Inflammatory macrophage treated with lipopolysaccharide for 4 hours (primary cell): ENCODE measurements around the gene XPO5.

Source experiments
- DNase-seq: peaks from one replicate; pipeline ENCODE4 v3.0.0-alpha.2; 2020

Gene XPO5

DNA sequence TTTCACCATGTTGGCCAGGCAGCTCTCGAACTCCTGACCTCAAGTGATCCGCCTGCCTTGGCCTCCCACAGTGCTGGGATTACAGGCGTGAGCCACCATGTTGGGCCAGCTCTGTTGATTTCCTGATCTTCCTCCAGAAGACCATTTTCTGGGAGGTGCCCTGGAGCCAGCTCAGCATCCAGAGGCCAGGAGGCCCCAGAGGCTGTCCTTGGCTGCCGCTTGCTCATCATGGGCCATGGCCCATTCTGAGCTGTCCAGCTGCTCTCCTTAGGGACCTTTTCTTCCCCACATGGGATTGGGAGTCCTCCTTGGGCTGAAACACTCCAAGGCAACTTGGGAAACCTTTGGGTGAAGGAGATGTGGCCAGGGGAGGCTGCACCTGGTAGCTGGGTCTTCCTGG, 81.1 kb downstream of the XPO5 start:
- no peak for DNase-seq

DNA sequence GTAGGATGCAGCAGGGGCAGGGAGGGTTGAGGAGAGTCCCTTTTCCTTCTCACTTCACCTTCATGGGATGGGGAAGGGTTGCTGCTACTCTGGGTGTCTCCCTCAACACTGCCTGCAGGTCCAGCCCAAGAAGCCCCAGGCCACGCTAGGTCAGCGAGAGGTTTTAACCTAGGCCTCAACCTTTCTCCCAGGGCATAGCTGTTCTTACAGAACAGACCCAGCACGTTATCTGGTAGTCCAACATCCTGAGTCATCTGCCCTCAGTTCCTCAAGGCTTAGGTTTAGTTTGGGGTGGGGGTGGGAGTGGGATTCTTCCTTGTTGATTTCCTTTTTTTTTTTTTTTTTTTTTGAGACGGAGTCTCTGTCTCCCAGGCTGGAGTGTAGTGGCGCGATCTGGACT, 81.5 kb downstream of the XPO5 start:
- DNase-seq = no peak

DNA sequence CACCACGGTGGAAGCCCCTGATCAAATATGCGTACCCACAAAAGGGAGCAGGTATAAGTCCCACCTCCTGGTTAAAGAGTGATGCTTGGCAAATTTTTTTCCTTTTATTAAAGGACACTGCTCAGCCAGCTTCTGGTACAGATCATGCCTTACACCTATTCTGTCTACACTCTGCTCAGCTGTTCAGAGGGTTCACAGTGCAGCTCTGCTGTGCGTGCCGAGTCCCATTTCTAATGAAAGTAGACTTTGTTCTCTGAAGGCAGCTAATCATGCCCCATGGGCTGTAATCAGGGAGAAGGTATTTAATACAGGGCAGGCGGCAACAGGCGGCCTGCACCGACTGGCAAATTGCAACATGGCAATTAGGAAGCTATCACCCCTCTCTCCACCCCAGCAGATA, 82.0 kb downstream of the XPO5 start:
- DNase-seq = no peak

DNA sequence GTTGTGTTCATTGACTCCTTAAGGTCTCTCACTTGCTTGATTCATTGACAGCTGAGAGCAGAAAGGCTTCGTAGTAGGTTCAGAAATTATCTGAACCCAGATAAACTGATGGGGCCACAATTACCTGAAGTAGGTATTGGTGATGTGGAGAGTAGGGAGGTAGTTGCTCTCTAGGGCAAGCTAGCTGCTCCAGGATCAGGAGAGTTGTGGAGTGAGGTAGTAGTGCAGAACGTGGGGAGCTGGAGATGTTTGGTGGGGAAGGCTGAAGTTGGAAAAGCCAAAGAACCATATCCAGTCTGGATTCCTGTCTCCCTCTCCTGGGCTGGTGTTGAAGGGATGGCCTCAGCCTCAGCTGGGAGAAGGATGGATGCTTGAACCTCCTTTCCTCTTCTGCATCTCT, 82.6 kb downstream of the XPO5 start:
- DNase-seq = no peak

DNA sequence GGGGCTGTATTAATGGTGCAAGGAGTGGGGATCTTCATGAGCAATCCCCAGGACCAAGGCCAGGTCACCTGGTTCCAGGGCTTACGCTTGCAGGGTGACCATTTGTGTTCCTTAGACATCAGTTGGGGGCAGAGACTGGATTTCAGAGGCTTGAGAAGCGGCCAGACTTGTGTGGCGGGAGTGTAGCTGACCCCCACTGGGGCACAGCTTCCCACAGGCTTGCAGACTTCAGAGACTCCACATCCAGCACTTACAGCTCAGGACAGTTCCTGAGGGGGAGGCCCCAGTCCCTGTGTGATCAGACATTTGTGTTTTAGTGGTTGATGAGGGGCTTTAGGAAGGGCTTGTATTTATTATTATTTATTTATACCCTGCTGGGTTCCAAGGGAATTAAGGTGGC, 83.2 kb downstream of the XPO5 start:
- no peak for DNase-seq

DNA sequence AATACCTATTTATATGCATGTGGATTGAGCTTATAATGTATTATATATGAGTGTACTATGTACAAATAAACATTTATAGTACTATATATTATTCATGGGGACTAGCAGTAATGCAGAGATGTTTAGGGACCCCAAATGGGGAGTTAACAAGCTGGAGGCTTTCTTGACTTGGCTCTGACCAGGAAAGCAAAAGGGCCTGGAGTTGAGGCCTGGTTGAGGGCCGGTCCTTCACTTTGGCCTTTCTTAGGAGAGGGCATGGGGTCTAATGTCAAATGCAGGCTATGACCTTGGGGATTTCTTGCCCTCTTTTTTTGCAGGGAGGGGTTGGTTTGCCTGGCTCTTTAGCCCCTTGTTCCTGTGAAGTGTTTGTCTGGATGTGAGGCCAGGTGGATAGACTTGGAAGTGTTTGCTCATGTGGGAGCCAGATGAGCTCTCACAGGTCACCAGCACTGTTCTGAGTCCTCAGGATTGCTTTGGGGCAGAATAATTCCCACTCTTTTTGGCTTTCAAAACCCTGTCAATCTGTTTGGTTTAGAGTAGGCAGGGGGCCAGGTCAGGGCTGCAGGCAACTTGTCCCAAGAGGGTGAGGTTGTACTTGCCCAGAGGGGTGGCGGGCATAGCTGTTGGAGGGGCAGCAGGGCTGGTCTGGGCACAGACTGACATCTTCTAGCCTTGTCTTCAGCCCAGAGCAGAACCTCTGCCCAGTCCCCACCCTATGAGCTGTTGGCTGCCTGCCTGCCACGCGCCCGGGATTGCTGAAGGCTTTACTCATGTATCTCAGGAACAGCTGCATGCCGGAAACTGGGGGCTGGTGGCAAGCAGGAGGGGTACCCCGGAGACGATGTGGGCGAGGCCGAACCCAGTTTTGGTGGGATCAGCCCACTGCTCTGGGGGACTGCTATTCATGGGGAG, 83.8 kb downstream of the XPO5 start:
- DNase-seq = no peak

DNA sequence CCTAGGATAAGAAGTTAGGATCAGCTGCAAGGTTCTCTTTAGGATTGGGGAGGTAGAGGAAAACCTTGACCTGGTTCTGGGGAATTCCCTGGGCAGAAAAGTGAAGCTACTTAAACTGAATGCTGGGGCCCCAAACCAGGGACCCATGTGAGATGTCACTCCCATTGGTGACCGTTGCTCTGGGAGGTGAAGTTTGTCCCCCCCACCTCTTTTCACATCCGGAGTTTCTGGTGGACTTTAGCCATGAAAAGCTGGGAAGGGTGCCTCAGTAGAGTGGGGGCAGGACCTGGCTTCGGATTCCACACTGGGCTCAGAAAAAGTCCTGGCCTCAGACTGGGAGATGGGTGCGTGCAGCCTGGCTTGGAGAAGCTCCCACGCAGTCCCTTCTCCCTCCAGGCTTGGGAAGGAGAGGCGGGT, 85.3 kb downstream of the XPO5 start:
- no peak for DNase-seq

DNA sequence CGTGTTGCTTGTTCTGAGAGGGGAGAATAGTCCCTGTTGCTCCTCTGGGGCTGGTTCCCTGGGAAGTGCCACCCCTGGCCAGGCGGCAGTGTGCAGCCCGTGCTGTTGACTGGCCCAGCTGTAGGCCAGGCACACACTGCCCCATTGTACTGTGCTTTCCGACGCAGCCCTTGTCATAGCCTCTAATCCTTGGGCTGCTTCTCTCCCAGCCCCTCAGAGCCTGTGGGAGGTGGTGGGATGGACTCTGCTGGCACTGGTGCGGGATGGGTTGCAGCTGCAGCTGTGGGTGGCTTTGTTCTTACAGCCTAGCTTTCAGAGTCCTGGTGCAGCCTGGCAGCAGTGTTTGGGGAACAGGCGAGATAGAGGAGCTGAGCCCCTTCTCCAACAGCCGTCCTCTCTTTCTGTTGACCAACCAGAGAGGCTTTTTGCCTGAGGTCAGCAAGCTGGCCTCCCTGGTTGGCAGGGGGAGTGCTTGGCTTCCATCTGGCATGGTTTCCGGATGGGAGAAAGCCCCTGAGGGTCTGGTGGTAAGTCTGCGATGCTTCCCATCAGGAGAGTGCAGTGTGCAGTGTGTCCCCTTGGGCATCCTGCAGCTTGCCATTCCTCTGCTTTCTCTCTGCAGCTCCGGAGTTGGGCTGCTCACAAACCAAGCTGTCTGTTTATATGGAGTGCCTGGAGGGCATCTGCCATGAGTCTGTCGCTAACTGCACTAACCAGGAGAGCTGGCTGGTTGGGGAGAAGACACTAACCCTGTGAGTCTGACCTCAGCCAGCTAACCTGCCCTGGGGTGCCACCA, 86.4 kb downstream of the XPO5 start:
- no peak for DNase-seq

DNA sequence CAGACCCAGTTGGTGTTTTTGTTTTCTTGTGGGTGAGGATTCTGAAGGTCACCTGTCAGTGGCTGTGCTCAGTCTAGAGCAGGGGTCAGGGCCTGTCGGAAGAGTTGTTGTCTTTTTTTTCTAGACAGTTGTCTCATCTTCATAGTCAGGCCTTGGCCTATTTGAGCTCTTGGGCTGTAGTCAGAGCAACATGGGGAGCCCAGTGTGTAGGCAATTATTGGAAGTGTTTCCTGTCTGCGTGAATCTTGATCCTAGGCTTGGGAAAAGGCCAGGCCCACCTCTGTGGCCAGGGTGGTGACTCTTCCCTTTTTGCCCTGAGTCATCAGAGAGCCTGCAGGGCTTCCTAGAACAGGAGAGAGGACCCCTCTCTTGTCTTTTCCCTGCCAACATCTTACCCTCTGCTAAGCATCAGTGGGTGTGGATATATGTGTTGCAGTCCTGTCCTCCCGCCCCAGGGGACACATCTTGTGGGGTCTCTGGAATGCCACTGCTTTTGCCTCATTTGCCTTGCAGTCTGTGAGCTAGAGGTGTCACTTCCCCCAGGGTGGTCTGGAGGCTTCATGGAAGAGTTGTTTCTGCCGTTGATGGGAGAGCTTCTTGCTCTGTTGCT, 87.1 kb downstream of the XPO5 start:
- DNase-seq = no peak

DNA sequence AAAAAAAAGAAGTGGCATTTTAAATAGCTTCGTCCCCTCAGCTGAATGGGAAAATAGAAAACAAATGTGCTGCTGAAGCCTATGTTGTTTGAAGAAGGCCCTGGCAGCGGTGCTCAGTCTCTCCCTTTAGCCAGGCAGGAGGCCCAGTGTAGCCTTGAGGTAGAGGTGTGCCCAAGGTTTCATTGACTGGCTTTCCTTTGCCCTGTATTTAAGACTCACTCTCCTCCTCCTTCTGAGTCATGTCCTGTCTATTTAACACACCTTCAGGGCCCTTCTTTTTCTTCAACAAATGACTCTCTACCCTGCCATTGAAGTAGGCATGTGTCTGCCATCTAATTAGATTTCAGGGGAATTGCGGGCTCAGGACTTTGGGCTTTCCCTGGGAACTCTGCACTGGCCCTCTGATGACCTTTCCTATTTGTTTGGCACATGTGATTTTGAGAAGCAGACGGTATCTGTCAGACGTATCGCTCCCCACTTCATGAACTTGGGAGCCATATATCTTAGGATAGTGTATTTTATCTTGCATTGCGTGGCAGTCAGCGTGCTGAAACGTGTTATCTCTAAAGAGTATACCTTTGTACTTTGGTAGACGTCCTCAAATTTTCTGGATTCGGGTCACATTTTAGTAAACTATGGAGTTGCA, 94.1 kb downstream of the XPO5 start:
- no peak for DNase-seq

DNA sequence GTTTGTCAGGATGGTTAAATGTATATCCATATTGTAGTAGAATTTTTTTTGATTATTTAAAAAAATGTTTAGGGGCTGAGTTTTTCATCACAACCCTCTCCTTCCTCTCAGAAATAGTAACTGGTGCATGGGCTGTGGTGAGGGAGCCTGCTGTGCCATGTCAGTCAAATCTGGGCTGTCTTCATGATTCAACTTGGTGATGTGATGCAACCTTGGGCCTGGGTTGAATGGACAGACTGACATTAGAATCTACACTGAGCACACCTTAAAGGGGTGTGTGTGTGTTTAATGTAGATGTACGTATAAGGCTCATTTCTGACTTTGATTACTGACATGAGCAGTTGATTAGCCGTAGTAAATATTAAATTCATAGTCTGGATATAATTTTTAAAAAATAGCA, 94.8 kb downstream of the XPO5 start:
- peak; percentile 6 for DNase-seq

DNA sequence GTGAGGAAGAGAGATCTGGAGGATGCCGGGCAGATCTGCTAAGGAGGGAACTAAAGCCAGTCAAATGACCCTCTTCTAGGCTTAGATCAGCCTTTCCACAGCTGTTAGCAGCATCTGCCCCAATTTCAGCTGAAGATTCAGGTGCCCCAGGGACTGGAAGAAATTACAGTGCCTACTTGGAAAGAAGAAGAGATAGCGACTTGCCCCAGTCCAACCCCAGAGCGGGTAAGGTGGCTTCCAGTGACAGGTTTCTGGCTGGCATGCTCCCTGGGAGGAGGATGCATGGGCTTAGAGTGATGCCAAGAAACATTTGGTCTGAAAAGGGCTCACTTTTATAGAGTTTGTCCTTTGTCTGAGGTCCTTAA, 97.8 kb downstream of the XPO5 start:
- DNase-seq = no peak

DNA sequence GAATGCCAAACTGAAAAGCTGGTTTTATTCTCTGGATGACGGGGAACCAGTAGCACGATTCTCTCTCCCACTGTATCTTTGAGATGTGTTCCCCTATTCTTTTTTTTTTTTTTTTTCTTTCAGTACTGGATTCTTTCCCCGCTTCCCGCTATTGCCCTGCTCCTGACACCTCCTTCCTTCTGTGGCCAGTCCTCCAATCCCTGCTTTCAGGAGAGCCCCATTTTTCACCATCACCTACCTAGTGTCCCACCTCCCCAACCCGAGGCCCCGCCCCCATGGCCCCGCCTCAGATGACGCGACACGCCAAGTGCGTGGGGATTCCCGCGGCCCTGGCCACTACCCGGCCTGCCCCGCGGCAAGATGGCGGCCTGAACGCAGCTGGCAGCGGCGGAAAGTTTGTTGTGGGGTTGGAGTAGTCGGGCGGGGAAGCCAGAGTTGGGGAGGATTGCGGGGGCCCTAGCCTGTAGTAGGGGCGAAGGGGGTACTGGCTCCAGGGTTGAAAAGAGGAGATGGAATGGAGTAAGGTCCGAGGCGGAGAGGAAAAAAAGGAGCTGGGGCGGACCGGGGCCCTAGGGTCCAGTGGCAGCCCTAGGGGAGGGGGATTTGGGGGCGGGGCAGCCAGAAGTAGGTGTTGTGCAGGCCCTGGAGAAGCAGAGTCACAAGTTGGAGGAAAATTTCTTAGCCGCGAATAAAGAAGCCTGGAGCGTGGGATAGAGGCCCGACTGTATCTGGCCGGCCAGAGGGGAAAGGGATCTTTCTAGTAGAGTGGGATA, 98.4 kb downstream of the XPO5 start, which contains the start of gene TJAP1:
Gene TJAP1, plus strand, starts transcription at position 336 of the 773 bp plus-strand sequence. CDS start 21,432 bp downstream, outside the sequence.
- peak; percentile 86 for DNase-seq

DNA sequence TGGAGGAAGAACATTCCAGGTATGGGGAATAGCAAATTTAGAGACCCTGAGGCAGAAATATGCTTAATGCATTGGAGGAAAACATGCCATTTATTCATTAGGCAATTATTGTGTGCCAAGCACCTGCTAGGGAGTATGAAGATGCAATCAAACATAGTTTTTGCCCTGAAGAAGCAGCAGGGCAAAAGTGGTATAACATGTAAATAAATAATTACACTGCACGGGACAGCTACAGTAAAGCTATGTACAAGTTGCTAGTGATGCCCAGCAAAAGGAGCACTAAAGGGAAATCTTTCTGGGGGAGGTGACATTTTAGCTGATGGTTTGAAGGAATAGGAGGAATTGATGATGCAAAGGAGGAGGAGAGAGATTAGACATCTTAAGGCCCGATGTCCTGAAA, 99.1 kb downstream of the XPO5 start:
- DNase-seq = no peak

DNA sequence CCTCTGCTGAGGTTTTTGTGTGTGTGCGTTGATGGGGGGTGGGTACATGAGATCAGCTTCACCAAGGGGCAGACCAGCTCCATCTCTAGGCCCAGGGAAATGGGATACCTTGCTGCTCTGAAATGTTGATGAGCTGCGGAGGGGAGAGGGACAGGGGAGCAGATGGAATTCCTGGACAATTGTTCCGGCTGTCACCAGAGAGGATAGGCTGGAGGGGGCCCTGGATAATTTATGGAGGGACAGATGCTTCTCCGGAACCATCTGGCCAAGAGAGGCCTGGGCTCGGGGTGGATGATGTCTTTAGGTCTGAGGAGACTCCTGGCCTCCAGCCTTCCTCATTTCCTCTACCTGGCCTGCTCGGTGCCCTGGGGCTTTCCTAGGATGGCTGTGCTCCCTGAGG, 100.3 kb downstream of the XPO5 start:
- DNase-seq = no peak

DNA sequence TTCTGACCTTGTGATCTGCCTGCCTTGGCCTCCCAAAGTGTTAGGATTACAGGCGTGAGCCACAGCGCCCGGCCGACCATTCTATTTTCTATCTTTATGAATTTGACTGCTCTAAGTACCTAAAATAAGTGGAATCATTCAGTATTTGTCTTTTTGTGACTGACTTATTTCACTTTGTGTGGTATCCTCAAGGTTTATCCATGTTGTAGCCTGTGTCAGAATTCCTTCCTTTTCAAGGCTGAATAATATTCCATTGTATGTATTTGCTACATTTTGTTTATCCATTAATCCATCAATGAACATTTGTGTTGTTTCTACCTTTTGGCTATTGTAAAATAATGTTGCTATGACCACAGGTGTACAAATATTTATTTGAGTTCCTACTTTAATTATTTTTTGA, 103.3 kb downstream of the XPO5 start:
- DNase-seq = no peak
